IMR-90 (cell line): ENCODE results near the gene PTMS. TPM values are rescaled to one million over a fixed set of nuclear protein-coding genes. Genes with fewer than 3 reads are reported as not detected.

Source experiments
- ATAC-seq: fragments of 200-7000 bp; cut with Tn5 transposase; 2 replicates; pipeline ENCODE4 v1.9.1; 2020; ENCODE audit warnings: low read depth, mild to moderate bottlenecking, moderate library complexity
- BruUV-seq: library from RNA; stranded (reverse); fragments of 400-500 nt; replicated peaks from 2 replicates; lab custom pipeline; 2021; lab: Mats Ljungman, UMichigan
- CTCF ChIA-PET: fragments of 300-600 bp; formaldehyde crosslinking; extraction: SDS; loops from one replicate; lab custom pipeline; 2021; ENCODE audit warnings: antibody characterized with exemption; lab: Yijun Ruan, JAX
- POLR2A ChIA-PET: fragments of 300-600 bp; sonication (Branson Sonifier 250); formaldehyde crosslinking; loops from one replicate; lab custom pipeline; 2022; ENCODE audit warnings: antibody characterized with exemption; ENCODE audit not compliant: unreplicated experiment; lab: Charles Lee
- DNase-seq: peaks from one replicate; pipeline ENCODE4 v3.0.0; 2013
- H2AFZ ChIP-seq: replicated peaks from 2 replicates; pipeline ENCODE3; 2013; ENCODE audit warnings: low read length, mild to moderate bottlenecking; ENCODE audit not compliant: poor library complexity
- H2AK5ac ChIP-seq: 2 replicates; pipeline ENCODE4 v1.6.1; 2013; ENCODE audit warnings: low read depth, low read length, inconsistent platforms
- H2AK9ac ChIP-seq: replicated peaks from 2 replicates; pipeline ENCODE3; 2013; ENCODE audit warnings: mild to moderate bottlenecking, low read depth, low read length, moderate library complexity; ENCODE audit not compliant: poor library complexity
- H2BK120ac ChIP-seq: 2 replicates; pipeline ENCODE4 v1.6.1; 2013; ENCODE audit warnings: low read depth, low read length, inconsistent platforms
- H2BK15ac ChIP-seq: 3 replicates; pipeline ENCODE4 v1.6.1; 2013; ENCODE audit warnings: low read depth, low read length, inconsistent platforms
- H2BK20ac ChIP-seq: 2 replicates; pipeline ENCODE4 v1.6.1; 2013; ENCODE audit warnings: low read depth, mild to moderate bottlenecking, inconsistent platforms, low read length, moderate library complexity
- H2BK5ac ChIP-seq: 2 replicates; pipeline ENCODE4 v1.6.1; 2013; ENCODE audit warnings: mild to moderate bottlenecking, low read depth, low read length, inconsistent platforms; ENCODE audit not compliant: poor library complexity, severe bottlenecking
- H3K14ac ChIP-seq: replicated peaks from 2 replicates; pipeline ENCODE4 v1.6.1; 2013; ENCODE audit warnings: low read depth, low read length, inconsistent platforms
- H3K18ac ChIP-seq: 2 replicates; pipeline ENCODE4 v1.6.1; 2013; ENCODE audit warnings: low read depth, low read length, control low read depth
- H3K23ac ChIP-seq: 2 replicates; pipeline ENCODE4 v1.6.1; 2013; ENCODE audit warnings: low read depth, low read length, inconsistent platforms
- H3K27ac ChIP-seq: 2 replicates; pipeline ENCODE4 v1.5.1; 2013; ENCODE audit warnings: mild to moderate bottlenecking, control low read depth, low read length; ENCODE audit not compliant: insufficient read depth
- H3K27me3 ChIP-seq: 2 replicates; pipeline ENCODE4 v1.6.1; 2013; ENCODE audit warnings: low read length; ENCODE audit not compliant: control insufficient read depth, insufficient read depth
- H3K36me3 ChIP-seq: 2 replicates; pipeline ENCODE4 v1.6.1; 2013; ENCODE audit warnings: low read length, mixed read lengths; ENCODE audit not compliant: control insufficient read depth, insufficient read depth
- H3K4ac ChIP-seq: 2 replicates; pipeline ENCODE4 v1.6.1; 2013; ENCODE audit warnings: low read depth, low read length, inconsistent platforms
- H3K4me1 ChIP-seq: 2 replicates; pipeline ENCODE4 v1.6.1; 2013; ENCODE audit warnings: low read length, mixed read lengths; ENCODE audit not compliant: control insufficient read depth, insufficient read depth
- H3K4me2 ChIP-seq: 2 replicates; pipeline ENCODE4 v1.6.1; 2013; ENCODE audit warnings: low read depth, mild to moderate bottlenecking, control low read depth, low read length, moderate library complexity
- H3K4me3 ChIP-seq: 2 replicates; pipeline ENCODE4 v1.5.1; 2013; ENCODE audit warnings: low read depth, mild to moderate bottlenecking, control low read depth, low read length, moderate library complexity; ENCODE audit not compliant: insufficient read depth
- H3K56ac ChIP-seq: 2 replicates; pipeline ENCODE4 v1.6.1; 2013; ENCODE audit warnings: low read length, inconsistent platforms; ENCODE audit not compliant: insufficient read depth; ENCODE audit errors: extremely low read depth
- H3K79me1 ChIP-seq, 2 experiments: 2 replicates each; pipeline ENCODE4 v1.6.1; 2013; ENCODE audit warnings: low read length in 2 of 2, inconsistent platforms in 1 of 2, low read depth in 1 of 2
- H3K9ac ChIP-seq: 2 replicates; pipeline ENCODE4 v1.6.1; 2013; ENCODE audit warnings: low read depth, low read length, control low read depth
- H3K9me1 ChIP-seq: 2 replicates; pipeline ENCODE4 v1.6.1; 2013; ENCODE audit warnings: low read length, inconsistent platforms; ENCODE audit not compliant: insufficient read depth
- H3K9me3 ChIP-seq: 2 replicates; pipeline ENCODE4 v1.6.1; 2013; ENCODE audit warnings: low read length; ENCODE audit not compliant: control insufficient read depth, insufficient read depth
- H4K20me1 ChIP-seq: 2 replicates; pipeline ENCODE4 v1.6.1; 2013; ENCODE audit warnings: low read length, inconsistent platforms; ENCODE audit not compliant: insufficient read depth
- H4K5ac ChIP-seq: 2 replicates; pipeline ENCODE4 v1.6.1; 2013; ENCODE audit warnings: mild to moderate bottlenecking, low read depth, low read length, control low read depth
- H4K8ac ChIP-seq, 2 experiments: 2 replicates each; pipeline ENCODE4 v1.6.1; 2013; ENCODE audit warnings: low read depth in 2 of 2, low read length in 2 of 2, control low read depth in 1 of 2, inconsistent platforms in 1 of 2
- H4K91ac ChIP-seq: 2 replicates; pipeline ENCODE4 v1.6.1; 2013; ENCODE audit warnings: low read depth, low read length, inconsistent platforms; ENCODE audit not compliant: insufficient read depth
- BHLHE40 ChIP-seq: fragments of 150-350 bp; IDR thresholded peaks from 2 replicates; pipeline ENCODE4 v1.6.1; 2016; ENCODE audit warnings: mild to moderate bottlenecking, low read depth, low read length
- CEBPB ChIP-seq: IDR thresholded peaks from 2 replicates; pipeline ENCODE4 v1.6.1; 2012; ENCODE audit warnings: low read depth, low read length, improper control_type of control experiment
- CHD1 ChIP-seq: IDR thresholded peaks from 2 replicates; pipeline ENCODE4 v1.6.1; 2012; ENCODE audit warnings: low read depth, low read length, improper control_type of control experiment
- CTCF ChIP-seq: conservative IDR thresholded peaks from 2 replicates; pipeline ENCODE4 v1.5.1; 2012; ENCODE audit warnings: mild to moderate bottlenecking, low read depth, low read length, improper control_type of control experiment
- ELK1 ChIP-seq: fragments of 150-350 bp; IDR thresholded peaks from 2 replicates; pipeline ENCODE4 v1.6.1; 2016; ENCODE audit warnings: low read depth, mild to moderate bottlenecking, low read length, moderate library complexity, borderline replicate concordance
- FOS ChIP-seq: fragments of 150-350 bp; IDR thresholded peaks from 2 replicates; pipeline ENCODE4 v1.6.1; 2016; ENCODE audit warnings: low read depth, low read length
- MAFK ChIP-seq: IDR thresholded peaks from 2 replicates; pipeline ENCODE4 v1.6.1; 2012; ENCODE audit warnings: low read depth, low read length, improper control_type of control experiment
- MAZ ChIP-seq: IDR thresholded peaks from 2 replicates; pipeline ENCODE4 v1.6.1; 2012; ENCODE audit warnings: low read depth, mild to moderate bottlenecking, low read length, improper control_type of control experiment, moderate library complexity, borderline replicate concordance
- MXI1 ChIP-seq: IDR thresholded peaks from 2 replicates; pipeline ENCODE4 v1.6.1; 2012; ENCODE audit warnings: low read depth, mild to moderate bottlenecking, low read length, moderate library complexity, borderline replicate concordance
- NFE2L2 ChIP-seq: fragments of 150-350 bp; IDR thresholded peaks from 2 replicates; pipeline ENCODE4 v1.6.1; 2016; ENCODE audit warnings: low read depth, mild to moderate bottlenecking, low read length
- POLR2A ChIP-seq: IDR thresholded peaks from 2 replicates; pipeline ENCODE4 v1.6.1; 2012; ENCODE audit warnings: mild to moderate bottlenecking, low read depth, low read length
- RAD21 ChIP-seq: IDR thresholded peaks from 2 replicates; pipeline ENCODE4 v1.6.1; 2012; ENCODE audit warnings: low read length, improper control_type of control experiment
- RCOR1 ChIP-seq: IDR thresholded peaks from 2 replicates; pipeline ENCODE4 v1.6.1; 2012; ENCODE audit warnings: mild to moderate bottlenecking, low read length, improper control_type of control experiment; ENCODE audit not compliant: insufficient replicate concordance
- RFX5 ChIP-seq: IDR thresholded peaks from 2 replicates; pipeline ENCODE4 v1.8.0; 2012; ENCODE audit warnings: low read depth, mild to moderate bottlenecking, low read length, moderate library complexity
- SMC3 ChIP-seq: fragments of 150-350 bp; IDR thresholded peaks from 2 replicates; pipeline ENCODE4 v1.6.1; 2016; ENCODE audit warnings: low read depth, mild to moderate bottlenecking, antibody characterized with exemption, low read length, moderate library complexity
- USF2 ChIP-seq: fragments of 150-350 bp; IDR thresholded peaks from 2 replicates; pipeline ENCODE4 v1.6.1; 2017; ENCODE audit warnings: mild to moderate bottlenecking, antibody characterized with exemption, low read length, low read depth
- WGBS, 2 experiments: methylation state at CpG; one replicate each; pipeline versions ENCODE4 v1.1.5 to v1.1.7; 2013; ENCODE audit warnings: missing lambda C conversion rate in 2 of 2; ENCODE audit not compliant: insufficient read length in 1 of 2; ENCODE audit errors: extremely low coverage in 2 of 2; 5-methylcytosine and 5-hydroxymethylcytosine counted together
- dilution Hi-C: fragments of 300-500 bp; cut with HindIII; formaldehyde crosslinking; loops from one replicate; pipeline ENCODE4 v1.14.3; 2018; ENCODE audit warnings: low sequenced_read_pairs; ENCODE audit not compliant: unreplicated experiment
- in situ Hi-C: fragments of 300-500 bp; cut with MboI; formaldehyde crosslinking; loops from 3 replicates; pipeline ENCODE4 v1.14.3; 2019; ENCODE audit warnings: low sequenced_read_pairs, inconsistent platforms, mixed read lengths
- intact Hi-C: fragments of 100-400 bp; cut with micrococcal nuclease; formaldehyde crosslinking; loops from 2 replicates; pipeline ENCODE4 v1.10.0; 2022
- polyA plus RNA-seq, 3 experiments: library from polyadenylated mRNA; depleted of rRNA; stranded (reverse); fragments of >200 nt; gene quantifications; 2 replicates each; pipeline ENCODE4 v1.2.3, GENCODE V29; 2012; ENCODE audit warnings: low replicate concordance in 1 of 3
- total RNA-seq: library from RNA; depleted of rRNA; stranded (reverse); fragments of >200 nt; gene quantifications from 2 replicates; pipeline ENCODE4 v1.2.3, GENCODE V29; 2012

Gene PTMS
- total and polyA plus RNA-seq, 2 of the 4 experiments (the other 2 are of a cell fraction), result 17.2 to 275 TPM

- ATAC-seq, result no peak
Measured at GRCh38 chr12:6782850-6783566, 16.8 kb downstream of the PTMS start.

More at GRCh38 chr12:6782850-6783566, 16.8 kb downstream of the PTMS start:
- TF ChIP-seq MAFK (no peak), MXI1 (no peak), BHLHE40 (no peak), SMC3 (no peak), NFE2L2 (no peak), MAZ (no peak), RFX5 (no peak), USF2 (no peak), CTCF (no peak), RAD21 (no peak), CHD1 (no peak), CEBPB (no peak), POLR2A (no peak), FOS (no peak), ELK1 (no peak), RCOR1 (no peak)
- Histone ChIP-seq H2AFZ (peak overlapping the region; percentile 73), H2BK20ac (no peak overlapping the region), H3K36me3 (no peaks in the 10 kb centered on the region), H3K9me1 (no peaks in the 10 kb centered on the region), H2AK5ac (no peak overlapping the region), H3K27me3 (no peaks in the 10 kb centered on the region), H2BK5ac (no peak overlapping the region), H3K9me3 (no peaks in the 10 kb centered on the region), H2AK9ac (peak overlapping the region; percentile 55), H3K18ac (no peak overlapping the region), H3K23ac (no peak overlapping the region), H3K4me2 (no peak overlapping the region), H2BK15ac (no peak overlapping the region), H2BK120ac (no peak overlapping the region), H3K4me1 (peaks cover 4% of the 10 kb centered on the region; the same call in 1 of the 2 replicates), H3K27ac (no peak overlapping the region), H3K14ac (no peak overlapping the region), H4K91ac (no peak overlapping the region), H4K8ac (no peak overlapping the region), H3K4me3 (no peak overlapping the region), H3K4ac (no peak overlapping the region), H3K9ac (no peak overlapping the region), H3K79me1 (no peaks in the 10 kb centered on the region), H4K20me1 (no peaks in the 10 kb centered on the region), H4K5ac (no peak overlapping the region), H3K56ac (no peak overlapping the region)
- intact Hi-C loops (no loop called here), in situ Hi-C loops (no loop called here), dilution Hi-C loops (no loop called here)
- no peak for DNase-seq
- ChIA-PET CTCF (no interaction called here), POLR2A (no interaction called here)
- WGBS, 2 experiments, result no CpG with 5 or more reads among the region's 10 CpGs
- BruUV-seq, result no TSS peak
